HG03558 (cell line): ENCODE data around the gene TCP10L.
A peak's percentile ranks its signal among the peaks of the same experiment; 100 is the strongest.
"Not testable (repeated sequence)": the region's sequence is repeated elsewhere in the genome, so short reads cannot be mapped to it uniquely, and the experiment has no call there.

Experiments
- ATAC-seq: cut with Tn5 transposase; IDR thresholded peaks from one replicate; pipeline ENCODE4 v1.9.1; 2021; ENCODE audit warnings: moderate number of reproducible peaks; ENCODE audit not compliant: unreplicated experiment; ENCODE audit errors: extremely low read depth

Gene TCP10L, protein sequence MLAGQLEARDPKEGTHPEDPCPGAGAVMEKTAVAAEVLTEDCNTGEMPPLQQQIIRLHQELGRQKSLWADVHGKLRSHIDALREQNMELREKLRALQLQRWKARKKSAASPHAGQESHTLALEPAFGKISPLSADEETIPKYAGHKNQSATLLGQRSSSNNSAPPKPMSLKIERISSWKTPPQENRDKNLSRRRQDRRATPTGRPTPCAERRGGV

DNA sequence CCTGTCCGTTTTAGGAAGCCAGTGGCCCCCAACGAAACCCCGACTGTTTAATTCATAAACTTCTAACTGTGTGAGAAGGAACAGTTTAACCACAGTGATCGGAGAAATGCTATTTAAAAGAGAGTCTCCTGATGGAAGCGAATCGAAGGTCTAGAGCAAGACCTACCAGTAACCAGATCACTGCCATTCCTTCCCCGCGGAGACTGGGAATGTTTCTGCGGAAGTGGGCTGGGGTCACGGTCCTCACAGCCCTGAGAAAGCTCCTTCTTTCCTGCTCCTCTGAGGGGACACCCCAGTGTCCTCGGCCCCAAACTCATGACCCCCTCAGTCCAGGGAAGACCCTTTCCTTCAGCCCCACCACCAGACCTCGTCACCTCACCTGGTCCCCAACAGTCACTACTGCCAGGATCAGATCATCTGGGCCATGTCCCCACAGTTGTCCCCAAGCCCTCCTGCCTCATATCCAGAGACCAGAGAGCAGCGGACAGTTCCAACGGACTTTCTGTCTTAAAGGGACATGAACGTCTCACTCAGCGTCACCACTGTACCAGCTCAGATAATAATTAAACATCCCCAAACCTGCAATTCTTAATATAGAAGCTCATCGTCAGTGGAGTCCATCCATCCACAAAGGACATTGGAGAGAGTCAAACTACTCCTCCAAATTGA is at the start of gene TCP10L:
Gene TCP10L, minus strand, starts transcription at position 482 of the 669 bp plus-strand sequence. CDS start 1,219 bp downstream, outside the sequence.
- ATAC-seq: no peak

DNA sequence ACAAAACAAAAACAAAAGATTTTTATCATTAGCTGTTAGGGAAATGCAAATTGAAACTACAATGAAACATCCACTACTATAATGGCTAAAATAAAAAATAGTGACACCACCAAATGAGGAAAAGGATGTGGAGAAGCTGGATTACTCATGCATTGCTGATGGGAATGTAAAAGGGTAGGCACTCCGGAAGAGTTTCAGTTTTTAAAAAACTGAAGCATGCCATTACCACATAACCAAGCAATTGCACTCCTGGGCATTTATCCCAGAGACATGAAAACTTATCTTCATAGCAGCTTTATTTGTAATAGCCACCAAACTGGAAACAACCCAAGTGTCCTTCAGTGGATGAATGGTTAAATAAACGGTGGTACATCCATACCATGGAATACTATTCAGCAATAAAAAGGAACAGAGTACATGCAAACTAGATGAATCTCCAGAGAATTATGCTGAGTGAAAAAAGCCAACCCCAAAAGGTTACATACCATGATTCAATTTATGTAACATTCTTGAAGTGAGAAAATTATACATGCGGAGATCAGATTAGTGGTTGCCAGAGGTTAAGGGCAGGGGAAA is 41.4 kb upstream of the TCP10L start:
- ATAC-seq: no peak

DNA sequence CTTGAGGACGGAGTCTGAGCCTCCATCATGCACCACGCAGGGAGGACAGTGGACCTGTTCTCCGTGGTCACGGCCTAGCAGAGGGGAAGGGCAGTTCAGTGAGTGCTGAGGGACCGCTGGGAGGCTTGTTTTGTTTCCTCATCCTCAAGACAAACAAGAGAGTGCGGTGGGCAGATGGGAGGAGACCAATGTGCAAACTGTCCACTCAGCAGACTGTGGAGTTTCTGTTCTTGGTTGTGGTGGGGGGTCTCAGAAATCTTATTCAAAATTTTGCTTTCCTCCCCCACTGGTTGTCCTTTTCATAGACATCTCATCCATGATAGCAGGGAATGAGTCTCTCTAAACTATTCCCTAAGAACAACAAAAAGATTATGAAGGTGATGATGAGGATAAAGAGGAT is 32.9 kb upstream of the TCP10L start:
- not testable (repeated sequence) for ATAC-seq

DNA sequence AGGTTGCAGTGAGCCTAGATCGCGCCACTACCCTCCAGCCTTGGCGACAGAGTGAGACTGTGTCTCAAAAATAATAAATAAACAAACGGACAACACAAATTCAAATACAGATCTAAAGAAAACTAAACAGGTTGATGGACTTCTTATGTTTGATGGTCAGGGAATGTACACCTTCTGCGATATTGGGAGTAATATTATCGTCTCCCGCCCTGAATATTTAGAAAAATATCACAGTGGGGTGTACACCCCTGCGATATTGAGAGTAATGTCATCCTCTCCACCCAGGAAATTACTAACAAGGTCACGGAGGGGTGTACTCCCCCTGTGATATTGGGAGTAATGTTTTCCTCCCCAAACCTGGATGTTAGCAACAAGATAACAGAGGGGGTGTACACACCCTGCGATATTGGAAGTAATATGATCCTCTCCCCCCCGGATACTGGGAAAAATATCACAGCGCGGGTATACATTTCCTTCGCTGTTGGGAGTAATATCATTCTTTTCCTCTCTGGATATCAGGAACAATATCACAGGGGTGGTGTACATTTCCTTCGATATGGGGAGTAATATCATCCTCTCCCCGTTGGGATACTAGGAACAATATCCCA is 28.2 kb upstream of the TCP10L start:
- ATAC-seq: no peak

DNA sequence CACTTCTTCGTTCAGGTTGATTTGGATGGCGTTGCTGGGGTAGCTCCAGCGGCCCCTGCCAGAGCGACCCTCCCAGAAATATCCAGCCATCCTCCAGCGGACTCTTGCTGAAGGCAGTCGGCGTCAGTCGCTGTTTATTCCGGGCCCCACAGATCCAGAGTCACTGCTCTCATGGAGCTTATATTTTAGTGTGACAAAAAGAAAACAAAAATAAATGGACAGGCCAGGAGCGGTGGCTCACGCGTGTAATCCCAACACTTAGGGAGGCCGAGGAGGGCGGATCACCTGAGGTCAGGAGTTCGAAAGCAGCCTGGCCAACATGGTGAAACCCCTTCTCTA is 27.6 kb upstream of the TCP10L start:
- no peak for ATAC-seq

DNA sequence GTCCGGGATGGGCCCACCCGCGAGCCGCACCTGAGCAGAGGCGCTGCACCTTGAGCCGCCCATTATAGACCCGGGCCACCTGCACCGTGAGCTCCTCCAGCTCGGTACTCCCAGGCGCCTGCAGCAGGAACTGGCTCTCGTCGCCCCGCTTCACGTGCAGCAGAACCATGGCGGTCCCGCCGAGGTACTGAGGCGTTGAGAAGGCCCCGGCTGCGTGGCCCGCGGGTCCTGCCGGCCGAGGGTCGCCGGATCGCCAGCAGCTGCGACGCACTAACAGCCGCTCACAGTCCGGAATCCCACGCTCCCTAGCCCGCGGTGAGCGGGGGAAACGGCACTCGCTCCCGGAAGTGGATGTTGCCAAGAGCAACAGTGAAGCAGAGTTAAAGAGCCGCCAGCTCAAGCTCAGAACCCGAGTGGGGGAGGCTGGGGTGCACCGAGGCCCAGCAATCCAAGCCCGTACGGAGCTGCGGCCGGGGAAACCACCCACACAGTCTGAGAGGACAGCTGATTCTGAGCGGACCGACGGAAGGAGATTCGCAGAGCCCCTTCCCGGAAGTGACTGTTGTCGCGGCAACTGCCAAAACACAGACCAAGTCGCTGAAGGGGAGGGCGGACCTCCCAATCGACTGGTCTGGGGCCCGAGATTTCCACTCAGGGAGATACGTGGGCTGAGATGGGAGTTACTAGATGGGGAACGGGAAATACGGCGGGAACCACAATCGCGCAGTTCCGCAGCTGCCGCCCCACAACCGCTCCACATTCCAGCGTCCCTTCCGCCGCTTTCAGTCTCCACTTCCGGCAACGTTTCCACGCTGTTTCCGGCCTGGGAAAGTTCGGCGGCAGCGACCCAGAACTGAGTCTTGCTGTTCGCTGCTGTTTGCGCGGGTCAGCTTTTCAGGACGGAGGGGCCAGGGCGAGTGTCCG is 27.0 kb upstream of the TCP10L start, which contains the start of gene CFAP298:
Gene CFAP298, minus strand, starts transcription at position 303 of the 924 bp plus-strand sequence. Its CDS starts 134 bp downstream, at position 169.
- peak; percentile 81 for ATAC-seq

DNA sequence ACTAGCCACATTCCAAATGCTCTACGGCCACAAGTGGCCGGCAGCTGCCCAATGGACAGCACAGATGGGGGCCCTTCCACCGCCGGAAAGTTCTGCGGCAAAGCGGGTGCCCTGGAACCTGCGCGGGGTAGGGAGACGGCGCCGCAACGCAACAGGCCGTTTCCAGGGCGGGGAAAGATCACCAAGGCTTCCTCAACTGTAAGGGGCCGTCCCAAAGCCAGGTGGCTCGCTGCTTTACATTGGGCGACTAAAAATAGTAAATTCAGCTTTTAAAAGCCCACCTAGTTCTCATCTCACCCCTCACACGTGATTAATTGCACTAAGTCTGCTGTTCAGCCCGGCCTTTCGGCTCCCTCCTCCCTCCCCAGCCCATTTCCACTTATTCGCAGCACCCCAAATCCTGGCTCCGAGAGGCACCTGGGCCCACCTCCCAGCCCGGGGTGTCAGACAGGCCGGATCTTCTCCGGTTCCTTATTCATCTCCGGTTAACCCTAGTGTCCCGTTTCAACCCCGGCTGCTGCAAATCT is 26.2 kb upstream of the TCP10L start:
- no peak for ATAC-seq

DNA sequence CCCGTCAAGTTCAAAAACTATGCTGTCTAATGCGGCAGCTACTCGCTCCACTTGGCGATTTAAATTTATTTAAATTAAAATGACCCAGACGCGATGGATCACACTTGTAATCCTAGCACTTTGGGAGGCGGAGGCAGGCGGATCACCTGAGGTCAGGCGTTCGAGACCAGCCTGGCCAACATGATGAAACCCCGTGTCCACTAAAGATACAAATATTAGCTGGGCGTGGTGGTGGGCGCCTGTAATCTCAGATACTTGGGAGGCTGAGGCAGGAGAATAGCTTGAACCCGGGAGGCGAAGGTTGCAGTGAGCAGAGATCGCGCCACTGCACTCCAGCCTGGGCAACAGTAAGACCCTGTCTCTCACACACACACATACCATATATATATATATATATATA is 25.6 kb upstream of the TCP10L start:
- ATAC-seq: not testable (repeated sequence)

DNA sequence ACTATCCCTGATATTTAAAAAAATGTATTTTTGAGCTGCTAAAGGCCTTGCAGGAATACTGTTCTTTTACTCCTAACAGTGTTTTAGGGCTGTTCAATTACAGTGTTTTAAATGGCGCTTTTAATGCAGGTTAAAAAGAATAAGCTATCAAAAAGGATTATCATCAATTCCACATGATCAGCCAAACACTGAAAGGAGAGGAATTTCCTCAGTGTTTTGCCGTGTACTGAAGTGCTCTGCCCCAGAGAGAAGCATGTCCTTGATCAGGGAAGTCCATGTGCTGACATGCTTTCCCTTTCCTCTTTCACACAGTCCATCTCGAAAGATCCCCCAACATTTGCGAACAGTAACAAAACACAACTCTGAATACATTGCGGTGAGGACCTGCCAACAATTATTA is 23.5 kb upstream of the TCP10L start:
- ATAC-seq: no peak

DNA sequence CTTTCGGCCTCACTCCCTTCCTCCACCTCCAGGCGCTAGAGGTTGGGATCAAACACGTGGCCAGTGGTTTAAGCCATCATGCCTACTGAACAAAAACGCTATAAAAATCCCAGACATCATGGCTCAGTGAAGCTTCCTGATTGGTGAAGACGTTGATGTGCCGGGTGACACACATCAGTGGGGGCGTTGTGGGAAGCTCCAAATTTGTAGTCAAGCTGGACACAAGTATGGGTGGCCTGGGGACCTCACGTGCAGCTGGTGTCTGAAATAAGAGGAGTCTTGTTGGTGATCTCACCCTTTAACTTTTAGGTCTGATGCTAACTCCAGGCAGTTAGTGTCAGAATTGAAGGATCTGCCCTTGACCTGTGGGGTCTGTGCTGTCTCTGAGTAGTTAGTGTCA is 20.1 kb upstream of the TCP10L start:
- ATAC-seq: no peak

DNA sequence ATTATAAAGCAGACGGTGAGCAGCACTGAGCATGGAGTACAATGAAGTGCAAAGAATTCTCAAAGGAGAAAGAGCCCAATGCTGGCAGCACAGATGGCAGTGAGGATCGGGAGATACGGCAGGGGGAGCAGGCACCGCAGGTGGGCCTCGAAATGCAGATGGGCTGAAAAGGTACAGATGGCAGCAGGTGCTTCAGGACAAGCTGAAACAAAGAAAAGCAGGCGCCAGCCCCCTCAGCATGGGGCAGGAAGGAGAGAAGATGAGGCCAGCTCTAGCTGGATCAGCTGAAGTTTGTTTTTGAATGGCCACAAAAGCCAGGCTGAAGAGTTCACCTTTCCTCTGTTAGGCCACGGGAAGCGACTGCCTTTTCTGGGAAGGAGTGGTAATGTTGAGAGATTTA is 19.1 kb upstream of the TCP10L start:
- no peak for ATAC-seq

DNA sequence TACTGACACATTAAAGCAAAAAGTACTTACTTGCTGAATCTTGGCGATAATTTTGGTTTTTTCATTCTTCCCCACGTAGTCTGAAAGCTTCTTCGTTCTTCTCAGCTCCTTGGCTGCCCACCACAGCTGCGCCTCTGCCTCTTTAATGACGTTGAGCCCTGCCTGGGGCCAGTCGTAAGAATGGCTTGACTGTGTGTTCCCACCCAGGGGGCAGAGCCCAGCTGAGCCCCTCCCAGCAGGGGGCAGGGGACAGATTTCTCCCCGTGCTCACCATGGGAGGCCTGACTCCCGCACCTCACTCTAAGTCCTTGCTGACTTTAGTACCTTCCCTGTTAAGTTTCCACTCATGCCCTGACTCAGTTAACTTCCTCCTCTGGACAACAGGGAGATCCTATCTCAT is 17.8 kb upstream of the TCP10L start:
- no peak for ATAC-seq

DNA sequence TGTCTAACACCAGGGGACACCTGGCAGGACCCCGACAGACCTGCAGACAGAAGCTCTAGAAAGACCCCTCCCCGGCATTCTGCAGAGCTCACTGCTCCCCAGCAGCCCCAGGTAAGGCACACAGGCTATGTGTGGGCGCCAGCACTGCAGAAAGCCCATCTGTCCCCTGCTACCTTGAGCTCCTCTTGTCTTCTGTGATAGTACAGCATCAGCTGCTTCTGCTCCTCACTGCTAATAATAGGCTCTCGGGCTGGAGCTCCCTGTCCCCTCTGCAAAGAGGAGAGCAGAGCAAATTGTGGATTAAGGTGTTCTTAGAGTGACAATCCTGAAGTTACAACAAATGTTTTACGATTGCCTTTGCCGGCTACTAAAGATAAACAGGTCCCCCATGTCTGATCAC is 16.8 kb upstream of the TCP10L start:
- no peak for ATAC-seq

DNA sequence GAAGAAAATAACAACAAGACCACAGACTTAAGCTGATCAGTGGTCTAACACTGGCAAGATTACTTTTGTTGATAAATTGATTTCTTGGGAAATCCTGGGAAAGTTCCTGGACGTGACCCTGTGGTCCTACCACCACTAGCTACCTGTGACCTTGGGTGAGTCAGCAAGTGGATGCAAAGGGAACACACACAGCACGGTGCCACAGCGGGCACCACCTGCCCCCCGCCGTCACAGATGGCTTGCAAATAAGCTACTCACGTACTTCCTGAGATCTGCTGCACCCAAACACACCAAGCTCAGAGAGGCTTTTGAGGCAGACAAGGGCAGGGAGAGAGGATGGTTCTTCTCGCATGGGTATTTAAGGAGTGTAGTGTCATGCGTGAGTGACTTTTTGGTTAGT is 14.2 kb upstream of the TCP10L start:
- ATAC-seq: no peak

DNA sequence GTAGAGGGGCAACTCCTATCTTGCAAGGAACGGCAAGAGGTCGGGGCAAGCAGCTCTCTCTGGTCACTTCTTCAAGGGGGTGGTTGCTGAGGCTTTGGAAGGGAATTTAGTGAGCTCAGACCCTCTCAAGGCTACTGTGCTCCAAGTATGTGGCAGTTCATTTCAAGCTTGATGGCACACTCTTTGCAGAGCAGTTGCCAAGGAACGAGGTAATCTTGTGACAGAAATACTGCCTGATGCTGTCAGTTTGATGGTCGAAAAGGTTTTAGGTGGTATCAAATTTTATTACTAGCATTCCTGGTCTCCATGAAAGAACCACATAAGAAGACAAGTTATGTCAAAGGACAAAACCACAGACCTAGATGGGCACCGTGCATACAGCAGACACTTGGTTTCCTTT is 13.8 kb upstream of the TCP10L start:
- no peak for ATAC-seq

DNA sequence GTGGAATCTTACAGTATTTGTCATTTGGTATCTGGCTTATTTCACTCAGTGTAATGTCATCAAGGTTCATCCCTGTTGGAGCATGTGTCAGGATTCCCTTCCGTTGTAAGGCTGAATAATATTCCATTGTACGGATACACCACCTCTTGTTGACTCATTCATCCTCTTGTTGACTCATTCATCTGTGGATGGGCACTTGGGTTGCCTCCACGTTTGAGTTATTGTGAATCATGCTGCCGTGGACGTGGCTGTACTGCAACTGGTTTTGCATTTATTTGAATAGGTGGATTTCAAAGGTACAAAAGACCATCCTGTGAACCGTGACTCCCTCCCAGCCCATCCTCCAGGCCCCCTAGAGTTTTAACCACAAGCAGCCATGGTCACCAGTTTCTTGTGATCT is 11.9 kb upstream of the TCP10L start:
- no peak for ATAC-seq

DNA sequence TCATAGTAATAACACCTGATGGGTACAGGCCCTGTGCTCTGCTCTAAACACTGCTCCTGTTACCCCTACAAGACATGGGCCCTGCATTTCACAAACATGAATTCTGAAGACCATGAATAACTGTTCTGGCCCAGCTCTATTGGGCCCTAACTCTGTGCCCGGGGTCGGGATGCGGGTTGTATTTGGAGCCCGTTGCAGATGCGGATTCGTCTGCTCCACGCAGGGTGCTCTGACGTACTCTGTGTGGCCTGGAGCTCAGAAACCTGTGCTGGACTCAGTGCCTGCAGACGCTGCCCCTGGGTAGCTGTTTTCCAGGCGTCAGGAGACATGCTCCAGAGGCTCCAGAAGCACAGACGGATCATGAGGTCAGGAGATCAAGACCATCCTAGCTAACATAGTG is 10.1 kb upstream of the TCP10L start:
- no peak for ATAC-seq

DNA sequence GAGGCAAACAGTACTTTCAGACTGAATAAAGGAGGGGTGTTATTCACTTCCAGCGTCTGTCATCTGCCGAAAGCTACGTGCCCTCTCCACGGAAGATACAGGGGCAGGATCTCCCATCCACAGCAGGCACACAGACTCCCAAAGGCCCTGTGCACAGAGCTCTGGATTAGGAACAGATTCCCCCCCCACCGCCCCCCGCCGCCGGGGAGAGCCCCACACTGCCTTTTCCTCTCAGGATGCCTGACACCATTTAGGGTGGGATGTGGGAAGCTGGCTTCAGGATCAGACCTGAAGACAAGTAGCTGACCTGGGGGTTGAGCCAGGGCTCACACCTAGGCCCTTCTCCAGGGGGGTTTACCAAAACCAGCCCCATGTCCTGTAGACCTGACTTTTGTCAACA is 8.4 kb upstream of the TCP10L start:
- no peak for ATAC-seq

DNA sequence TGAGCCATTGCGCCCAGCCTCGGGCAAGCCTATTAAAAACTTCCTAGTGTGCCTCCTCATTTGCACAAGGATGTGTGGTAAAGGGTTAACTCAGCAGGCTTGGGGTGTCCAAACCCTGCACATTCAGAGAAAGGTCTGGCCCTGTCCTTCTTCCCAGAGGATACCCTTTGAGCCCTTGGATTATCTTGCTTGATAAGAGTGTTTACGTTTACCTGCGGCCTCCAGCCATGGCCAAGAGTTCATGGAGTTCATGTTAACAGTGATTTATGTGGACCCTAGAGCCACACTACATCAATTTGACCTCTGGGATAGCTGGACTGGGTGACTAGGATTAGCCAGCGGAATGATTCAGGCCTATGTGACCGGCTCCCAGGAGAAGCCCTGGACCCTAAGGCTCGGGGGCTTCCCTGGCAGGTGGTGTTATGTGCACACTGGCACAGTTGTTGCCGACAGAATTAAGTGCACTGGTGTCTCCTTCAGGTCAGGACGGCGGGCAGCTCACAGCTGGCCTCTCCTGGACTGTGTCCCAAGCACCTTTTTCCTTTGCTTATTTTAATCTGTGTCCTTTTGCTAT is 7.7 kb upstream of the TCP10L start:
- no peak for ATAC-seq

DNA sequence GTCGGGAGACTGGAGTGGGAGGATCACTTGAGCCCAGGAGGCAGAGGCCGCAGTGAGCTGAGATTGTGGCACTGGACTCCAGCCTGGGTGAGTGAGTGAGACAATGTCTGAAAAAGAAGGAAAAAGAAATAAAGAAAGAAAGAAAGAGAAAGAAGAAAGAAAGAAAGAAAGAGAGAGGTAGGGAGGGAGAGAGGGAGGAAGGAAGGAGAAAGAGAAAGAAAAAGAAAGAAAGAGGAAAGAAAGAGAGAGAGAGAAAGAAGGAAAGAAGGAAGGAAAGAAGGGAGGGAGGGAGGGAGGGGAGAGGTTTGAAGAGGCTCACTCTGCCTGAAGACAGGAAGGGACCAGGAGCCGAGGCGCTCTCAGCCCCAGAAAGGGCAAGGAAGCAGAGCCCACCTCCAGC is 4.8 kb upstream of the TCP10L start:
- ATAC-seq: no peak
